GM21423 (cell line): ENCODE data around the gene RNLS.
A peak's percentile ranks its signal among the peaks of the same experiment; 100 is the strongest.

Source experiments
- ATAC-seq: cut with Tn5 transposase; IDR thresholded peaks from one replicate; pipeline ENCODE4 v1.9.1; 2021; ENCODE audit warnings: mild to moderate bottlenecking, moderate library complexity; ENCODE audit not compliant: unreplicated experiment

Gene RNLS

GRCh38 chr10:88582806-88583583, at the start of gene RNLS:
Gene RNLS (minus strand): TSS chr10:88583318.
- peak; percentile 80 for ATAC-seq

- no peak for ATAC-seq
These were observed 41.7 kb upstream of the RNLS start for GRCh38 chr10:88624840-88625239.

GRCh38 chr10:88623835-88624234, 40.7 kb upstream of the RNLS start:
- no peak for ATAC-seq

GRCh38 chr10:88620441-88620840, 37.3 kb upstream of the RNLS start:
- ATAC-seq = no peak

GRCh38 chr10:88618496-88618895, 35.4 kb upstream of the RNLS start:
- no peak for ATAC-seq

GRCh38 chr10:88617772-88618300, 34.7 kb upstream of the RNLS start:
- ATAC-seq = no peak

GRCh38 chr10:88616250-88616977, 33.3 kb upstream of the RNLS start:
- ATAC-seq = no peak

GRCh38 chr10:88608780-88609179, 25.7 kb upstream of the RNLS start:
- ATAC-seq = no peak

- no peak for ATAC-seq
These were observed 25.1 kb upstream of the RNLS start for GRCh38 chr10:88608052-88608732.

- ATAC-seq = peak; percentile 91
These were observed 14.9 kb upstream of the RNLS start for GRCh38 chr10:88598055-88598454.

GRCh38 chr10:88594482-88594881, 11.4 kb upstream of the RNLS start:
- ATAC-seq = no peak

- ATAC-seq = no peak
These were observed 9.8 kb upstream of the RNLS start for GRCh38 chr10:88592906-88593305.

GRCh38 chr10:88592381-88592780, 9.3 kb upstream of the RNLS start:
- no peak for ATAC-seq

GRCh38 chr10:88586462-88586861, 3.3 kb upstream of the RNLS start, which contains the start of gene LIPJ:
Gene LIPJ (plus strand): TSS chr10:88586762. CDS start chr10:88590688, 3,926 bp downstream.
- ATAC-seq = no peak

- no peak for ATAC-seq
These were observed 453 bp upstream of the RNLS start for GRCh38 chr10:88583584-88583957.

- no peak for ATAC-seq
These were observed 710 bp downstream of the RNLS start for GRCh38 chr10:88582411-88582805.

GRCh38 chr10:88565072-88565471, 18.0 kb downstream of the RNLS start:
- ATAC-seq = no peak

- no peak for ATAC-seq
These were observed 21.0 kb downstream of the RNLS start for GRCh38 chr10:88562152-88562551.

- no peak for ATAC-seq
These were observed 25.5 kb downstream of the RNLS start for GRCh38 chr10:88557658-88558057.

GRCh38 chr10:88557256-88557655, 25.9 kb downstream of the RNLS start:
- ATAC-seq = no peak

- ATAC-seq = no peak
These were observed 27.8 kb downstream of the RNLS start for GRCh38 chr10:88555190-88555908.
